Epithelial cell of proximal tubule (primary cell): Measurements from ENCODE around the gene TFEB. TPM values are rescaled to one million over a fixed set of nuclear protein-coding genes. Genes with fewer than 3 reads are reported as not detected.

Source experiments
- DNase-seq: peaks from one replicate; pipeline ENCODE4 v3.0.0-alpha.2; 2011; ENCODE audit warnings: low read depth
- H3K4me3 ChIP-seq: 2 replicates; pipeline ENCODE4 v1.5.1; 2011; ENCODE audit warnings: low read depth, mild to moderate bottlenecking, low read length
- CTCF ChIP-seq: conservative IDR thresholded peaks from 2 replicates; pipeline ENCODE4 v1.5.1; 2012; ENCODE audit warnings: low read depth, mild to moderate bottlenecking, low read length
- total RNA-seq: library from RNA; depleted of rRNA; stranded (reverse); fragments of >200 nt; gene quantifications from 2 replicates; pipeline ENCODE4 v1.2.3, GENCODE V29; 2015

The TFEB gene
- total RNA-seq, 1 donor from 2014 or later, result 3.3 TPM

GRCh38 chr6:41671376-41671775 lies 64.0 kb downstream of the TFEB start:
- no peak overlapping the region for H3K4me3 ChIP-seq
- DNase-seq, result no peak
- TF ChIP-seq CTCF, result no peak

- no peak for TF ChIP-seq CTCF
- no peak for DNase-seq
- no peak overlapping the region for H3K4me3 ChIP-seq
Measured at GRCh38 chr6:41670703-41671360, 64.6 kb downstream of the TFEB start.

GRCh38 chr6:41668968-41669367 lies 66.4 kb downstream of the TFEB start:
- no peak for DNase-seq
- no peak overlapping the region for H3K4me3 ChIP-seq
- TF ChIP-seq CTCF, result no peak

- no peak overlapping the region for H3K4me3 ChIP-seq
- no peak for DNase-seq
- TF ChIP-seq CTCF, result no peak
Measured at GRCh38 chr6:41667195-41667594, 68.2 kb downstream of the TFEB start.

- TF ChIP-seq CTCF, result no peak
- DNase-seq, result no peak
Measured at GRCh38 chr6:41664271-41664670, 71.1 kb downstream of the TFEB start.

GRCh38 chr6:41663568-41663967 lies 71.8 kb downstream of the TFEB start:
- H3K4me3 ChIP-seq, result no peak overlapping the region
- DNase-seq, result no peak
- TF ChIP-seq CTCF, result no peak

More at GRCh38 chr6:41664271-41664670, 71.1 kb downstream of the TFEB start:
- no peak overlapping the region for H3K4me3 ChIP-seq

GRCh38 chr6:41659935-41660334 lies 75.5 kb downstream of the TFEB start:
- no peak for TF ChIP-seq CTCF
- no peak overlapping the region for H3K4me3 ChIP-seq
- DNase-seq, result no peak
